Measurements from ENCODE around the gene CLSTN2. TPM values are rescaled to one million over a fixed set of nuclear protein-coding genes. Genes with fewer than 3 reads are reported as not detected.

CLSTN2 gene
- total RNA-seq, 4 donors from 2014 or later: 3.7 to 9.5 (median 7.4) TPM

DNA sequence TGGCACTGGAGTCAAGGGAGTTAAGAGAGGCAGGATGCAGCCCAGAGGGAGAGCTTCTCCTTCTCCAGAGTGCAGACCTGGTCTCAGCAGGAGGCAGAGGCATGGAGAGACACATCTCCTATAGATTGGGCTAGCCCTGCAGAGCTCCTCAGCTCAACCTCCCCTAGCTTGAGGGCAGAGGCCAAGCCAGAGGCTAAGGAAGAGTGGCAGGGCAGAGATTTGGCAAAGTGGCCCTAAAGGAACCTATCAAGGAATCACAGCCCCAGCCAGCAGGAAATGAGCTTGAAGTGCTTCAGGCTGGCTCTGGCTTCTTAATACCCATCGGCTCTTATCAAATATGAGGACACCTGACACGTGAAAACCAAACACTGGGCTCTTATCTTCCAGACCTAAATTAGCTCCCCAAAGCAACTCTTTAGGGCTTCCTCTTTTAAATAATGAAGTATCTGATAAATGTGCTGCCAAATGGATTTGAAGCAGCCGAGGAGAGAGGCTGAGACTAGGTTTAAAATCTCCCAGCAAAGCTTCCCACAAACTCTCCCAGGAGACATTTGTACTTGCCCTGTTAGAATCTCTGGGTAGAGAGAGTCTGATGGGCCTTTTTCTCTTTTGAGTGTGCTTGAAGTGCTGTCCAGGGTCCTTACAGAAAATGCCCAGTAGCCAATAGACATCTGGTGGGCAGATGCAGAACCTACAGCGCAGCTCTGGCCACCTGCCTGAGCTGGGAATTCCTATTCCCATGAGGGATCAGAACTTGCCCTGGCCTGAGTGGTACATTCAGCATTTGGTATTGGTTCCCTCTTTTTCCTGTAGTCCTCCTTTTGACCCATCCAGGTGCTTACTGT lies 271.4 kb downstream of the CLSTN2 start:
- Histone ChIP-seq H3K36me3 (no peaks in the 10 kb centered on the region), H3K9me3 (no peaks in the 10 kb centered on the region), H3K4me1 (no peaks in the 10 kb centered on the region), H3K27ac (replicated peaks in 1 of 4) (no peak overlapping the region), H3K27me3 (no peaks in the 10 kb centered on the region), H3K4me3 (no peak overlapping the region)
- intact Hi-C loops (cut with DNase I): no loop called here
- DNase-seq (ENCODE audit: extremely low spot score): peak; percentile 68
- WGBS: 25% methylated on average over 4 of the region's 4 CpGs
- TF ChIP-seq POLR2A (IDR thresholded peaks at IDR 0.05; ENCODE audit: low read depth) (no peak), EP300 (IDR thresholded peaks at IDR 0.05) (no peak), POLR2AphosphoS5 (IDR thresholded peaks at IDR 0.05) (no peak)
- TF ChIP-seq, protein P1, sequence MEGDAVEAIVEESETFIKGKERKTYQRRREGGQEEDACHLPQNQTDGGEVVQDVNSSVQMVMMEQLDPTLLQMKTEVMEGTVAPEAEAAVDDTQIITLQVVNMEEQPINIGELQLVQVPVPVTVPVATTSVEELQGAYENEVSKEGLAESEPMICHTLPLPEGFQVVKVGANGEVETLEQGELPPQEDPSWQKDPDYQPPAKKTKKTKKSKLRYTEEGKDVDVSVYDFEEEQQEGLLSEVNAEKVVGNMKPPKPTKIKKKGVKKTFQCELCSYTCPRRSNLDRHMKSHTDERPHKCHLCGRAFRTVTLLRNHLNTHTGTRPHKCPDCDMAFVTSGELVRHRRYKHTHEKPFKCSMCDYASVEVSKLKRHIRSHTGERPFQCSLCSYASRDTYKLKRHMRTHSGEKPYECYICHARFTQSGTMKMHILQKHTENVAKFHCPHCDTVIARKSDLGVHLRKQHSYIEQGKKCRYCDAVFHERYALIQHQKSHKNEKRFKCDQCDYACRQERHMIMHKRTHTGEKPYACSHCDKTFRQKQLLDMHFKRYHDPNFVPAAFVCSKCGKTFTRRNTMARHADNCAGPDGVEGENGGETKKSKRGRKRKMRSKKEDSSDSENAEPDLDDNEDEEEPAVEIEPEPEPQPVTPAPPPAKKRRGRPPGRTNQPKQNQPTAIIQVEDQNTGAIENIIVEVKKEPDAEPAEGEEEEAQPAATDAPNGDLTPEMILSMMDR (IDR thresholded peaks at IDR 0.05): no peak

DNA sequence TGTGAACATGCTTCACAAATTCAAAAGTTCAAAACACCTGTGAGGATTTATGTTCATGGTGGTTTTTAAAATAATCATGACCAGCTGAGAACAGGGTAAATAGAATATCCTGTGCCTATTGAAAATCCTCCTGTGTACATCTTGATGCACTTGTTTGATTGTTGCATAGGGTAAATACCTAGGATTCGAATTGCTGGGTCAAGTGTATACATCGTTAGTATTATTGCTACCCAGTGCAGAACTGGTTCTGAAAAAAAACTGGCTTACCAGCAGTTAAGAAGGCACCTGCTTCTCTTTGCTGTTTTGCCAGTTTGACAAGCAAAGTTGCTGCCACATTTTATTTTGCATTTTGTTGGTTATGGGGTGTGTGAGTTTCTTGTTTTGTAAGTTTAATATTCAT lies 272.6 kb downstream of the CLSTN2 start:
- Histone ChIP-seq H3K9me3 (no peaks in the 10 kb centered on the region), H3K4me1 (no peaks in the 10 kb centered on the region), H3K27ac (replicated peaks in 1 of 4) (no peak overlapping the region), H3K4me3 (no peak overlapping the region), H3K27me3 (no peaks in the 10 kb centered on the region), H3K36me3 (no peaks in the 10 kb centered on the region)
- TF ChIP-seq POLR2A (IDR thresholded peaks at IDR 0.05; ENCODE audit: low read depth) (no peak), POLR2AphosphoS5 (IDR thresholded peaks at IDR 0.05) (no peak), EP300 (IDR thresholded peaks at IDR 0.05) (no peak)
- TF ChIP-seq, protein P1 (IDR thresholded peaks at IDR 0.05): no peak
- intact Hi-C loops (cut with DNase I): no loop called here
- WGBS: 72% methylated on average over 2 of the region's 2 CpGs
- peak; percentile 5 for DNase-seq (ENCODE audit: extremely low spot score)

DNA sequence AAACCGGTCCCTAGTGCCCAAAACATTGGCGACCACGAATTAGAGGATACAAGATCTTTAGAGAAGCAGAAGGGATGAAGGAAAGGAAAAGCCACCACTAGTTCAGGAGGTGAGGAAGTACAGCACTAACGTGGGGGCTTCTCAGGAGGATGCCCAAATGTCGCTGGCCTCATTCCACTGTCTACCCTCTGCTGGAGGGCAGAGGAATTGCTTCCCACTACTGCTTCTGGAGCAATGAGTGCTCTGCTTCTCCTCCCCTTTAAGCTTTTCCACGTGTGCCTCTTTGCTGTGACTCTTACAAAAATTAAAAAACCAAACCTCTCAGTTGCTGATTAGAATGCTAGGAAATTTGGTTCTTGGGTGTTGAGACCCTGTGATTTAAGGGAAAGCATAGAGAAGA lies 281.3 kb downstream of the CLSTN2 start:
- WGBS: 67% methylated on average over 6 of the region's 6 CpGs
- DNase-seq (ENCODE audit: extremely low spot score): no peak
- H3K36me3 ChIP-seq: no peaks in the 10 kb centered on the region
- no peak for TF ChIP-seq EP300 (IDR thresholded peaks at IDR 0.05)
- TF ChIP-seq, protein P1 (IDR thresholded peaks at IDR 0.05): peak in 2 of 3 experiments; percentile 36 to 40
- no peaks in the 10 kb centered on the region for H3K27me3 ChIP-seq
- intact Hi-C loops (cut with DNase I): no loop called here
- H3K27ac ChIP-seq (replicated peaks in 1 of 4): no peak overlapping the region
- H3K4me1 ChIP-seq: no peaks in the 10 kb centered on the region
- H3K9me3 ChIP-seq: no peaks in the 10 kb centered on the region
- H3K4me3 ChIP-seq: no peak overlapping the region

DNA sequence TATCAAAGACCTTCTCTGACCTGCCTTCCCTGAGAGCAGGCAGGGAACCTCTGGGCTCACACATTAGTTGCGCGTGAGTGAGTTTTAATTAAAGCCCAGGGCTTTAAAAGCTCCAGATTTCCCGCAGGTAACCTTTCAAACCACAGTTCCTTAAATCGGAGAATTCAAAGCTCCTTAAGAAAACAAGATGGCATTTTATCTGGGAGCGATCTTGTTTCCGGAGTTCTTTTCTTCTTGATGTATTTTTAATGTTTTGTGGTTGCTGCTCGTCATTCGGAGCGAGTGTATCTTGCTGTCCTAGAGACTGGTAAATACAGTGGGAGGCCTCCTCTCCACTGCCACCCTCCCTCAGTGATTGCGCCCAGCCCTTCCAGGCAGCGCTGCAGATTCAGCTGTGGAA lies 284.3 kb downstream of the CLSTN2 start:
- TF ChIP-seq EP300 (IDR thresholded peaks at IDR 0.05): no peak
- TF ChIP-seq POLR2AphosphoS5 (IDR thresholded peaks at IDR 0.05): no peak
- TF ChIP-seq POLR2A (IDR thresholded peaks at IDR 0.05; ENCODE audit: low read depth): no peak
- TF ChIP-seq, protein P1 (IDR thresholded peaks at IDR 0.05): no peak
- 86% methylated on average over 11 of the region's 11 CpGs for WGBS
- Histone ChIP-seq H3K27ac (replicated peaks in 1 of 4) (no peak overlapping the region), H3K4me3 (no peak overlapping the region), H3K27me3 (no peaks in the 10 kb centered on the region), H3K9me3 (no peaks in the 10 kb centered on the region), H3K36me3 (no peaks in the 10 kb centered on the region), H3K4me1 (no peaks in the 10 kb centered on the region)
- intact Hi-C loops (cut with DNase I): no loop called here
- DNase-seq (ENCODE audit: extremely low spot score): no peak

Data from esophagus muscularis mucosa (tissue), 4 donors.